Measurements from ENCODE around the gene CHI3L2. TPM values are rescaled to one million over a fixed set of nuclear protein-coding genes. Genes with fewer than 3 reads are reported as not detected.

Gene CHI3L2
- total RNA-seq, 1 experiment from 2014 or later, result 0.92 TPM

- DNase-seq (ENCODE audit: extremely low read depth, low read depth), result no peak
Observed at GRCh38 chr1:111218701-111219556, 8.6 kb upstream of the CHI3L2 start.

- no peak for DNase-seq (ENCODE audit: extremely low read depth, low read depth)
Observed at GRCh38 chr1:111219557-111220286, 7.8 kb upstream of the CHI3L2 start.

GRCh38 chr1:111220302-111220890, 7.1 kb upstream of the CHI3L2 start:
- no peak for DNase-seq (ENCODE audit: extremely low read depth, low read depth)

- no peak for DNase-seq (ENCODE audit: extremely low read depth, low read depth)
Observed at GRCh38 chr1:111221276-111221632, 6.3 kb upstream of the CHI3L2 start.

- no peak for DNase-seq (ENCODE audit: extremely low read depth, low read depth)
Observed at GRCh38 chr1:111221633-111222291, 5.8 kb upstream of the CHI3L2 start.

- peak; percentile 64 for DNase-seq (ENCODE audit: extremely low read depth, low read depth)
Observed at GRCh38 chr1:111222308-111223125, 5.0 kb upstream of the CHI3L2 start.

GRCh38 chr1:111223126-111223685, 4.3 kb upstream of the CHI3L2 start:
- no peak for DNase-seq (ENCODE audit: extremely low read depth, low read depth)

GRCh38 chr1:111225091-111225490, 2.4 kb upstream of the CHI3L2 start:
- no peak for DNase-seq (ENCODE audit: extremely low read depth, low read depth)

GRCh38 chr1:111225717-111226400, 1.7 kb upstream of the CHI3L2 start:
- DNase-seq (ENCODE audit: extremely low read depth, low read depth), result no peak

- peak; percentile 59 for DNase-seq (ENCODE audit: extremely low read depth, low read depth)
Observed at GRCh38 chr1:111227851-111228747, 586 bp downstream of the CHI3L2 start.

- no peak for DNase-seq (ENCODE audit: extremely low read depth, low read depth)
Observed at GRCh38 chr1:111228748-111229126, 1.2 kb downstream of the CHI3L2 start.

GRCh38 chr1:111232134-111232533, 4.6 kb downstream of the CHI3L2 start:
- no peak for DNase-seq (ENCODE audit: extremely low read depth, low read depth)

- no peak for DNase-seq (ENCODE audit: extremely low read depth, low read depth)
Observed at GRCh38 chr1:111234258-111234657, 6.7 kb downstream of the CHI3L2 start.

- DNase-seq (ENCODE audit: extremely low read depth, low read depth), result no peak
Observed at GRCh38 chr1:111234866-111235265, 7.4 kb downstream of the CHI3L2 start.

- no peak for DNase-seq (ENCODE audit: extremely low read depth, low read depth)
Observed at GRCh38 chr1:111236379-111236778, 8.9 kb downstream of the CHI3L2 start.

GRCh38 chr1:111236806-111237205, 9.3 kb downstream of the CHI3L2 start:
- no peak for DNase-seq (ENCODE audit: extremely low read depth, low read depth)

- DNase-seq (ENCODE audit: extremely low read depth, low read depth), result no peak
Observed at GRCh38 chr1:111238056-111238795, 10.7 kb downstream of the CHI3L2 start.

GRCh38 chr1:111241797-111242196, 14.3 kb downstream of the CHI3L2 start:
- DNase-seq (ENCODE audit: extremely low read depth, low read depth), result no peak
